ENCODE measurements around the gene FHOD3. TPM values are rescaled to one million over a fixed set of nuclear protein-coding genes. Genes with fewer than 3 reads are reported as not detected.

The FHOD3 gene
- total and polyA plus RNA-seq, 4 donors: 0.57 to 1.3 (median 1.2) TPM; not detected in 1

GRCh38 chr18:36375118-36375517 is 77.6 kb downstream of the FHOD3 start:
- Histone ChIP-seq H3K4me1 (ENCODE audit: control insufficient read depth in 4 of 4, insufficient read depth in 4 of 4, low read length in 3 of 4) (no peaks in the 10 kb centered on the region), H3K27ac (ENCODE audit: low read depth in 1 of 2, low read length in 2 of 2) (no peak overlapping the region), H3K9me3 (ENCODE audit: control insufficient read depth in 4 of 4, low read length in 3 of 4) (no peaks in the 10 kb centered on the region), H3K36me3 (ENCODE audit: control insufficient read depth in 4 of 4, insufficient read depth in 3 of 4, low read depth in 1 of 4, low read length in 3 of 4) (no peaks in the 10 kb centered on the region), H3K4me3 (ENCODE audit: low read depth in 1 of 3, low read length in 3 of 3) (no peak overlapping the region), H3K9ac (ENCODE audit: low read depth in 1 of 2, low read length in 2 of 2) (no peak overlapping the region), H3K27me3 (ENCODE audit: control insufficient read depth in 4 of 4, insufficient read depth in 4 of 4, low read length in 3 of 4) (no peaks in the 10 kb centered on the region)
- DNase-seq (ENCODE audit: low spot score): no peak
- TF ChIP-seq NR2F2 (IDR thresholded peaks at IDR 0.05) (no peak), HNF4G (IDR thresholded peaks at IDR 0.05) (no peak), FOXA1 (IDR thresholded peaks at IDR 0.05) (no peak), ATF3 (IDR thresholded peaks at IDR 0.05) (no peak), SP1 (IDR thresholded peaks at IDR 0.05) (no peak)
- TF ChIP-seq, protein P1, sequence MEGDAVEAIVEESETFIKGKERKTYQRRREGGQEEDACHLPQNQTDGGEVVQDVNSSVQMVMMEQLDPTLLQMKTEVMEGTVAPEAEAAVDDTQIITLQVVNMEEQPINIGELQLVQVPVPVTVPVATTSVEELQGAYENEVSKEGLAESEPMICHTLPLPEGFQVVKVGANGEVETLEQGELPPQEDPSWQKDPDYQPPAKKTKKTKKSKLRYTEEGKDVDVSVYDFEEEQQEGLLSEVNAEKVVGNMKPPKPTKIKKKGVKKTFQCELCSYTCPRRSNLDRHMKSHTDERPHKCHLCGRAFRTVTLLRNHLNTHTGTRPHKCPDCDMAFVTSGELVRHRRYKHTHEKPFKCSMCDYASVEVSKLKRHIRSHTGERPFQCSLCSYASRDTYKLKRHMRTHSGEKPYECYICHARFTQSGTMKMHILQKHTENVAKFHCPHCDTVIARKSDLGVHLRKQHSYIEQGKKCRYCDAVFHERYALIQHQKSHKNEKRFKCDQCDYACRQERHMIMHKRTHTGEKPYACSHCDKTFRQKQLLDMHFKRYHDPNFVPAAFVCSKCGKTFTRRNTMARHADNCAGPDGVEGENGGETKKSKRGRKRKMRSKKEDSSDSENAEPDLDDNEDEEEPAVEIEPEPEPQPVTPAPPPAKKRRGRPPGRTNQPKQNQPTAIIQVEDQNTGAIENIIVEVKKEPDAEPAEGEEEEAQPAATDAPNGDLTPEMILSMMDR (IDR thresholded peaks at IDR 0.05; ENCODE audit: low read depth, low read length, missing input control): no peak
- 76% methylated on average over 5 of the region's 5 CpGs for WGBS

GRCh38 chr18:36376361-36376760 is 78.8 kb downstream of the FHOD3 start:
- 89% methylated on average over 1 of the region's 1 CpG for WGBS
- Histone ChIP-seq H3K27me3 (ENCODE audit: control insufficient read depth in 4 of 4, insufficient read depth in 4 of 4, low read length in 3 of 4) (no peaks in the 10 kb centered on the region), H3K27ac (ENCODE audit: low read depth in 1 of 2, low read length in 2 of 2) (no peak overlapping the region), H3K9me3 (ENCODE audit: control insufficient read depth in 4 of 4, low read length in 3 of 4) (no peaks in the 10 kb centered on the region), H3K4me1 (ENCODE audit: control insufficient read depth in 4 of 4, insufficient read depth in 4 of 4, low read length in 3 of 4) (no peaks in the 10 kb centered on the region), H3K9ac (ENCODE audit: low read depth in 1 of 2, low read length in 2 of 2) (no peak overlapping the region), H3K36me3 (ENCODE audit: control insufficient read depth in 4 of 4, insufficient read depth in 3 of 4, low read depth in 1 of 4, low read length in 3 of 4) (no peaks in the 10 kb centered on the region), H3K4me3 (ENCODE audit: low read depth in 1 of 3, low read length in 3 of 3) (no peak overlapping the region)
- DNase-seq (ENCODE audit: low spot score): no peak
- TF ChIP-seq HNF4G (IDR thresholded peaks at IDR 0.05) (no peak), HNF4A (conservative IDR thresholded peaks at IDR 0.05) (no peak), ZBTB33 (IDR thresholded peaks at IDR 0.05) (no peak)

- Histone ChIP-seq H3K9me3 (ENCODE audit: control insufficient read depth in 4 of 4, low read length in 3 of 4) (no peaks in the 10 kb centered on the region), H3K4me3 (ENCODE audit: low read depth in 1 of 3, low read length in 3 of 3) (no peak overlapping the region), H3K36me3 (ENCODE audit: control insufficient read depth in 4 of 4, insufficient read depth in 3 of 4, low read depth in 1 of 4, low read length in 3 of 4) (no peaks in the 10 kb centered on the region), H3K9ac (ENCODE audit: low read depth in 1 of 2, low read length in 2 of 2) (no peak overlapping the region), H3K27me3 (ENCODE audit: control insufficient read depth in 4 of 4, insufficient read depth in 4 of 4, low read length in 3 of 4) (peaks cover 0 to 4% (median 0%) of the 10 kb centered on the region in 4 donors), H3K4me1 (ENCODE audit: control insufficient read depth in 4 of 4, insufficient read depth in 4 of 4, low read length in 3 of 4) (no peaks in the 10 kb centered on the region), H3K27ac (ENCODE audit: low read depth in 1 of 2, low read length in 2 of 2) (no peak overlapping the region)
- 80% methylated on average over 3 of the region's 3 CpGs for WGBS
- TF ChIP-seq TAF1 (conservative IDR thresholded peaks at IDR 0.05) (no peak), NR2F2 (IDR thresholded peaks at IDR 0.05) (no peak), FOXA2 (IDR thresholded peaks at IDR 0.05) (no peak)
- no peak for DNase-seq (ENCODE audit: low spot score)
These were observed 80.1 kb downstream of the FHOD3 start for GRCh38 chr18:36377626-36378025.

DNA sequence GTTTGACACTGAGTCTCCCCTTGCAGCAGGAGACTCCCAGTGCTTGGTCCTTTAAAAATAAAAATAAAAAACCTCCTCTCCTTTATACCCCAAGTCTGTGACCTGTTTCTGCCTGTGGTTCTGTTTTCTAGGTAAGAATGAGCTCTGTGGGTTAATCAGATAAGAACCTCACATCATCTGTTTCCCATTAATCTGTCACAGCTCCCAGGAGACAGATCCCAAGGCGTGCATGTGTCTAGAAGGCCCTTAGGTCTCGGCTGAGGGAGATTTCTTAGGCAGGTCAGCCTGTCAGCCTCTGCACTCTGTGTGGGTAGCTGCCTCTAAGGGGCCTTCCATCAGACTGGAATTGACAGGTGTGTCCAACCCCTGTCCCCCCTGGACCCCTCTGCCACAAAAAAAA is 80.7 kb downstream of the FHOD3 start:
- Histone ChIP-seq H3K9me3 (ENCODE audit: control insufficient read depth in 4 of 4, low read length in 3 of 4) (no peaks in the 10 kb centered on the region), H3K9ac (ENCODE audit: low read depth in 1 of 2, low read length in 2 of 2) (no peak overlapping the region), H3K4me1 (ENCODE audit: control insufficient read depth in 4 of 4, insufficient read depth in 4 of 4, low read length in 3 of 4) (no peaks in the 10 kb centered on the region), H3K36me3 (ENCODE audit: control insufficient read depth in 4 of 4, insufficient read depth in 3 of 4, low read depth in 1 of 4, low read length in 3 of 4) (no peaks in the 10 kb centered on the region), H3K27me3 (ENCODE audit: control insufficient read depth in 4 of 4, insufficient read depth in 4 of 4, low read length in 3 of 4) (peaks cover 0 to 4% (median 0%) of the 10 kb centered on the region in 4 donors), H3K27ac (ENCODE audit: low read depth in 1 of 2, low read length in 2 of 2) (no peak overlapping the region), H3K4me3 (ENCODE audit: low read depth in 1 of 3, low read length in 3 of 3) (no peak overlapping the region)
- no peak for DNase-seq (ENCODE audit: low spot score)
- TF ChIP-seq TAF1 (conservative IDR thresholded peaks at IDR 0.05) (no peak), EGR1 (IDR thresholded peaks at IDR 0.05; ENCODE audit: low read depth in 2 of 2) (no peak)
- TF ChIP-seq, protein P1 (IDR thresholded peaks at IDR 0.05; ENCODE audit: low read depth, low read length, missing input control): no peak
- 89% methylated on average over 2 of the region's 2 CpGs for WGBS
